ENCODE results near the gene RHO. TPM values are rescaled to one million over a fixed set of nuclear protein-coding genes. Genes with fewer than 3 reads are reported as not detected.

RHO gene
- total RNA-seq, 1 experiment from 2014 or later, result not detected

DNA sequence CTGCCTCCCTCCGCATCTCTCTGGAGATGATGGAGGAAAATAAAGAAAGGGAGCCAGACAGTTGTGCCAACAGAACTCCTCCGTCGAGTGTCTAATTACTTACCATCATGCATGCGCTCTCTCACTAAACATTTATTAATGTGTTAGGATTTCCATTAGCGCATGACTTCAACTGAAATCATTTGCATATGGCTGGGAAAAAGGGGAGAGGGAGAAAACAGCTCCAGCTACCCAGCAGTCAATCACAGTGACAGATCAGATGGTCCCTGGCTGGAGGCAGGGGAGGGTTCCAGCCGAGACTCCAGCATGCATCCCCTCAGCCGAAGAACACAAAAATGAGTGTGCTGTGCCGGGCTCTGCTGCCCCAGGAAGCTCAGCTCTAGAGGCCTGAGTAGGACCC is 6.8 kb upstream of the RHO start:
- H3K4me1 Mint-ChIP-seq, result peaks cover 6% of the 10 kb centered on the region
- H3K27ac Mint-ChIP-seq, result no peak overlapping the region; the same call in 1 of the 2 replicates
- TF ChIP-seq, protein P1, sequence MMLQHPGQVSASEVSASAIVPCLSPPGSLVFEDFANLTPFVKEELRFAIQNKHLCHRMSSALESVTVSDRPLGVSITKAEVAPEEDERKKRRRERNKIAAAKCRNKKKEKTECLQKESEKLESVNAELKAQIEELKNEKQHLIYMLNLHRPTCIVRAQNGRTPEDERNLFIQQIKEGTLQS (CRISPR knock-in tag; conservative IDR thresholded peaks at IDR 0.05), result no peak
- TF ChIP-seq FOXP1 (CRISPR knock-in tag; IDR thresholded peaks at IDR 0.05; ENCODE audit: borderline replicate concordance), result no peak
- TF ChIP-seq TEAD4 (CRISPR knock-in tag; IDR thresholded peaks at IDR 0.05), result no peak
- no peak for TF ChIP-seq ATF2 (CRISPR knock-in tag; IDR thresholded peaks at IDR 0.05; ENCODE audit: borderline replicate concordance, low read depth)
- no peak for TF ChIP-seq FOXK1 (CRISPR knock-in tag; IDR thresholded peaks at IDR 0.05)
- no peak for TF ChIP-seq ATF1 (CRISPR knock-in tag; IDR thresholded peaks at IDR 0.05)
- TF ChIP-seq FOXJ3 (CRISPR knock-in tag; IDR thresholded peaks at IDR 0.05; ENCODE audit: borderline replicate concordance), result no peak
- TF ChIP-seq, protein P2, sequence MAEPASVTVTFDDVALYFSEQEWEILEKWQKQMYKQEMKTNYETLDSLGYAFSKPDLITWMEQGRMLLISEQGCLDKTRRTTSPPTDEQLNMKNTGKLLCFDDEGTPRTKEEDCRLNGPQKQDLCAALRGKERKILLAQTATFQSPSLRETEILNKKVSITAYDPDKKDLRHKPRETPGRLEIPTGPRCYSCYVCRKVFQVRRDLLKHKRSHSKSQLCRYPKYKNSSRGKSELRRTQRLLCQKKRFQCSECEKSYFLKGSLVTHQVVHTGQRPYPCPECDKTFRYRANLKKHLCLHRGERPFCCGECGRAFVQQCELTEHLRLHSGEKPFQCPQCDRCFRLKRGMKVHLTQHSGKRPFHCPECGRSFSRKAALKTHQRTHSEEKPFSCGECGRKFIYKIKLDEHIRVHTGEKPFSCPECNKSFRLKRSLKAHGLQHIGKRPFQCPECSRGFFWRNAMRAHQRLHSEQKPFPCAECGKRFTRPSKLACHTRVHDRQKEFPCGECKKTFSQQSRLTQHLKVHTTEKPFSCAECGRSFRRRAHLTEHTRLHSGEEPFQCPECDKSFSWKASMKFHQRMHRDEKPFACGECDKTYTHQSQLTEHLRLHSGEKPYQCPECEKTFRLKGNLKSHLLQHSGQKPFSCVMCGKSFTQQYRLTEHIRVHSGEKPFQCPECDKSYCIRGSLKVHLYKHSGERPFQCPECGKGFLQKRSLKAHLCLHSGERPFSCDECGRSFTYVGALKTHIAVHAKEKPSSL (CRISPR knock-in tag; conservative IDR thresholded peaks at IDR 0.05), result no peak
- TF ChIP-seq GTF2I (CRISPR knock-in tag; conservative IDR thresholded peaks at IDR 0.05), result no peak
- TF ChIP-seq RORB (CRISPR knock-in tag; IDR thresholded peaks at IDR 0.05), result no peak
- no peak for TF ChIP-seq NR1H2 (CRISPR knock-in tag; IDR thresholded peaks at IDR 0.05)
- TF ChIP-seq, protein P3, sequence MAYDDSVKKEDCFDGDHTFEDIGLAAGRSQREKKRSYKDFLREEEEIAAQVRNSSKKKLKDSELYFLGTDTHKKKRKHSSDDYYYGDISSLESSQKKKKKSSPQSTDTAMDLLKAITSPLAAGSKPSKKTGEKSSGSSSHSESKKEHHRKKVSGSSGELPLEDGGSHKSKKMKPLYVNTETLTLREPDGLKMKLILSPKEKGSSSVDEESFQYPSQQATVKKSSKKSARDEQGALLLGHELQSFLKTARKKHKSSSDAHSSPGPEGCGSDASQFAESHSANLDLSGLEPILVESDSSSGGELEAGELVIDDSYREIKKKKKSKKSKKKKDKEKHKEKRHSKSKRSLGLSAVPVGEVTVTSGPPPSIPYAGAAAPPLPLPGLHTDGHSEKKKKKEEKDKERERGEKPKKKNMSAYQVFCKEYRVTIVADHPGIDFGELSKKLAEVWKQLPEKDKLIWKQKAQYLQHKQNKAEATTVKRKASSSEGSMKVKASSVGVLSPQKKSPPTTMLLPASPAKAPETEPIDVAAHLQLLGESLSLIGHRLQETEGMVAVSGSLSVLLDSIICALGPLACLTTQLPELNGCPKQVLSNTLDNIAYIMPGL (CRISPR knock-in tag; IDR thresholded peaks at IDR 0.05), result no peak
- no peak for TF ChIP-seq ZNF396 (CRISPR knock-in tag; IDR thresholded peaks at IDR 0.05; ENCODE audit: borderline replicate concordance)
- TF ChIP-seq RELA (CRISPR knock-in tag; IDR thresholded peaks at IDR 0.05; ENCODE audit: borderline replicate concordance), result no peak
- no peak for TF ChIP-seq SP1 (CRISPR knock-in tag; conservative IDR thresholded peaks at IDR 0.05)
- TF ChIP-seq, protein P4, sequence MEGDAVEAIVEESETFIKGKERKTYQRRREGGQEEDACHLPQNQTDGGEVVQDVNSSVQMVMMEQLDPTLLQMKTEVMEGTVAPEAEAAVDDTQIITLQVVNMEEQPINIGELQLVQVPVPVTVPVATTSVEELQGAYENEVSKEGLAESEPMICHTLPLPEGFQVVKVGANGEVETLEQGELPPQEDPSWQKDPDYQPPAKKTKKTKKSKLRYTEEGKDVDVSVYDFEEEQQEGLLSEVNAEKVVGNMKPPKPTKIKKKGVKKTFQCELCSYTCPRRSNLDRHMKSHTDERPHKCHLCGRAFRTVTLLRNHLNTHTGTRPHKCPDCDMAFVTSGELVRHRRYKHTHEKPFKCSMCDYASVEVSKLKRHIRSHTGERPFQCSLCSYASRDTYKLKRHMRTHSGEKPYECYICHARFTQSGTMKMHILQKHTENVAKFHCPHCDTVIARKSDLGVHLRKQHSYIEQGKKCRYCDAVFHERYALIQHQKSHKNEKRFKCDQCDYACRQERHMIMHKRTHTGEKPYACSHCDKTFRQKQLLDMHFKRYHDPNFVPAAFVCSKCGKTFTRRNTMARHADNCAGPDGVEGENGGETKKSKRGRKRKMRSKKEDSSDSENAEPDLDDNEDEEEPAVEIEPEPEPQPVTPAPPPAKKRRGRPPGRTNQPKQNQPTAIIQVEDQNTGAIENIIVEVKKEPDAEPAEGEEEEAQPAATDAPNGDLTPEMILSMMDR (IDR thresholded peaks at IDR 0.05), result no peak
- no peak for TF ChIP-seq MYBL2 (CRISPR knock-in tag; IDR thresholded peaks at IDR 0.05)
- no peak for TF ChIP-seq NFATC4 (CRISPR knock-in tag; IDR thresholded peaks at IDR 0.05)
- TF ChIP-seq, protein P5, sequence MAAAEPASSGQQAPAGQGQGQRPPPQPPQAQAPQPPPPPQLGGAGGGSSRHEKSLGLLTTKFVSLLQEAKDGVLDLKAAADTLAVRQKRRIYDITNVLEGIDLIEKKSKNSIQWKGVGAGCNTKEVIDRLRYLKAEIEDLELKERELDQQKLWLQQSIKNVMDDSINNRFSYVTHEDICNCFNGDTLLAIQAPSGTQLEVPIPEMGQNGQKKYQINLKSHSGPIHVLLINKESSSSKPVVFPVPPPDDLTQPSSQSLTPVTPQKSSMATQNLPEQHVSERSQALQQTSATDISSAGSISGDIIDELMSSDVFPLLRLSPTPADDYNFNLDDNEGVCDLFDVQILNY (CRISPR knock-in tag; IDR thresholded peaks at IDR 0.05), result no peak
- TF ChIP-seq, protein P6, sequence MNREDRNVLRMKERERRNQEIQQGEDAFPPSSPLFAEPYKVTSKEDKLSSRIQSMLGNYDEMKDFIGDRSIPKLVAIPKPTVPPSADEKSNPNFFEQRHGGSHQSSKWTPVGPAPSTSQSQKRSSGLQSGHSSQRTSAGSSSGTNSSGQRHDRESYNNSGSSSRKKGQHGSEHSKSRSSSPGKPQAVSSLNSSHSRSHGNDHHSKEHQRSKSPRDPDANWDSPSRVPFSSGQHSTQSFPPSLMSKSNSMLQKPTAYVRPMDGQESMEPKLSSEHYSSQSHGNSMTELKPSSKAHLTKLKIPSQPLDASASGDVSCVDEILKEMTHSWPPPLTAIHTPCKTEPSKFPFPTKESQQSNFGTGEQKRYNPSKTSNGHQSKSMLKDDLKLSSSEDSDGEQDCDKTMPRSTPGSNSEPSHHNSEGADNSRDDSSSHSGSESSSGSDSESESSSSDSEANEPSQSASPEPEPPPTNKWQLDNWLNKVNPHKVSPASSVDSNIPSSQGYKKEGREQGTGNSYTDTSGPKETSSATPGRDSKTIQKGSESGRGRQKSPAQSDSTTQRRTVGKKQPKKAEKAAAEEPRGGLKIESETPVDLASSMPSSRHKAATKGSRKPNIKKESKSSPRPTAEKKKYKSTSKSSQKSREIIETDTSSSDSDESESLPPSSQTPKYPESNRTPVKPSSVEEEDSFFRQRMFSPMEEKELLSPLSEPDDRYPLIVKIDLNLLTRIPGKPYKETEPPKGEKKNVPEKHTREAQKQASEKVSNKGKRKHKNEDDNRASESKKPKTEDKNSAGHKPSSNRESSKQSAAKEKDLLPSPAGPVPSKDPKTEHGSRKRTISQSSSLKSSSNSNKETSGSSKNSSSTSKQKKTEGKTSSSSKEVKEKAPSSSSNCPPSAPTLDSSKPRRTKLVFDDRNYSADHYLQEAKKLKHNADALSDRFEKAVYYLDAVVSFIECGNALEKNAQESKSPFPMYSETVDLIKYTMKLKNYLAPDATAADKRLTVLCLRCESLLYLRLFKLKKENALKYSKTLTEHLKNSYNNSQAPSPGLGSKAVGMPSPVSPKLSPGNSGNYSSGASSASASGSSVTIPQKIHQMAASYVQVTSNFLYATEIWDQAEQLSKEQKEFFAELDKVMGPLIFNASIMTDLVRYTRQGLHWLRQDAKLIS (CRISPR knock-in tag; IDR thresholded peaks at IDR 0.05; ENCODE audit: borderline replicate concordance), result no peak
- no peak for ATAC-seq
- H3K9me3 Mint-ChIP-seq, result no peaks in the 10 kb centered on the region
- DNase-seq (ENCODE audit: low spot score), result no peak
- H3K27me3 Mint-ChIP-seq (ENCODE audit: low read depth), result no peaks in the 10 kb centered on the region
- no peaks in the 10 kb centered on the region for H3K36me3 Mint-ChIP-seq
- CTCF ChIA-PET, result interaction anchor here (1.4 kb wide), 1 partner anchor 32 kb away, joined by 5 read pairs; no protein-coding TSS in a partner anchor
- POLR2A ChIA-PET, result no interaction called here
- no peak overlapping the region for H3K4me3 Mint-ChIP-seq

Measured in WTC11 (cell line).